ENCODE data around the gene IGDCC3. TPM values are rescaled to one million over a fixed set of nuclear protein-coding genes. Genes with fewer than 3 reads are reported as not detected.

IGDCC3 gene
- total and polyA plus RNA-seq, 10 donors, result 0.03 to 0.34 (median 0.03) TPM; not detected in 7

DNA sequence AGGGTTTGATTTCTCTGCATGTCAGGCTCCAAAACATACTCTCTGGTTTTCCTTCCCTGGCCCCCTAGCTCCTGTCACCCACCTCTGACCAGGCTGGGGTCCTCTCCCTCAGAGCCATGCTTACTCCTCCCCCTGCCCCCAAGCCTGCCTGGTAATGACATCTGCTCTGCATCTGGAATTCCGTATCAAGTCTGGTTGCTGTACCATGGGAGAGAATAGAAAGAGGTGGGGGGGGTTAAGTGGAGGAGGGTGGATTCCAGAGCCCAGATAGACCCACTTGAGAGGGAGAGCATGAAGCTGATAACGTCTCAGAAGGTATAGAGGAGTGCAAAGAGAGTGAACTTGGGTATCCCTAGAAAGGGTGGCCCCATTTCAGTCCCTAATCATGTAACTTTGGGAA, 40.8 kb upstream of the IGDCC3 start:
- Histone ChIP-seq H3K4me1 (peaks cover 0 to 28% (median 21%) of the 10 kb centered on the region in 6 donors), H3K9me3 (no peaks in the 10 kb centered on the region), H3K27me3 (replicated peaks in 1 of 7) (peaks cover 0 to 83% (median 33%) of the 10 kb centered on the region in 7 donors), H3K4me3 (no peak overlapping the region), H3K27ac (no peak overlapping the region), H3K36me3 (no peaks in the 10 kb centered on the region)
- 79 to 97% (median 85%) methylated on average over 2 of the region's 2 CpGs for WGBS, 5 donors
- DNase-seq, result no peak
- TF ChIP-seq POLR2A (IDR thresholded peaks at IDR 0.05) (no peak), POLR2AphosphoS5 (IDR thresholded peaks at IDR 0.05) (no peak)
- TF ChIP-seq, protein P1, sequence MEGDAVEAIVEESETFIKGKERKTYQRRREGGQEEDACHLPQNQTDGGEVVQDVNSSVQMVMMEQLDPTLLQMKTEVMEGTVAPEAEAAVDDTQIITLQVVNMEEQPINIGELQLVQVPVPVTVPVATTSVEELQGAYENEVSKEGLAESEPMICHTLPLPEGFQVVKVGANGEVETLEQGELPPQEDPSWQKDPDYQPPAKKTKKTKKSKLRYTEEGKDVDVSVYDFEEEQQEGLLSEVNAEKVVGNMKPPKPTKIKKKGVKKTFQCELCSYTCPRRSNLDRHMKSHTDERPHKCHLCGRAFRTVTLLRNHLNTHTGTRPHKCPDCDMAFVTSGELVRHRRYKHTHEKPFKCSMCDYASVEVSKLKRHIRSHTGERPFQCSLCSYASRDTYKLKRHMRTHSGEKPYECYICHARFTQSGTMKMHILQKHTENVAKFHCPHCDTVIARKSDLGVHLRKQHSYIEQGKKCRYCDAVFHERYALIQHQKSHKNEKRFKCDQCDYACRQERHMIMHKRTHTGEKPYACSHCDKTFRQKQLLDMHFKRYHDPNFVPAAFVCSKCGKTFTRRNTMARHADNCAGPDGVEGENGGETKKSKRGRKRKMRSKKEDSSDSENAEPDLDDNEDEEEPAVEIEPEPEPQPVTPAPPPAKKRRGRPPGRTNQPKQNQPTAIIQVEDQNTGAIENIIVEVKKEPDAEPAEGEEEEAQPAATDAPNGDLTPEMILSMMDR (IDR thresholded peaks at IDR 0.05 in 8 of 11, conservative IDR thresholded peaks at IDR 0.05 in 3 of 11), result no peak
- intact Hi-C loops (cut with DNase I; ENCODE audit: low total_unique reads), result no loop called here

DNA sequence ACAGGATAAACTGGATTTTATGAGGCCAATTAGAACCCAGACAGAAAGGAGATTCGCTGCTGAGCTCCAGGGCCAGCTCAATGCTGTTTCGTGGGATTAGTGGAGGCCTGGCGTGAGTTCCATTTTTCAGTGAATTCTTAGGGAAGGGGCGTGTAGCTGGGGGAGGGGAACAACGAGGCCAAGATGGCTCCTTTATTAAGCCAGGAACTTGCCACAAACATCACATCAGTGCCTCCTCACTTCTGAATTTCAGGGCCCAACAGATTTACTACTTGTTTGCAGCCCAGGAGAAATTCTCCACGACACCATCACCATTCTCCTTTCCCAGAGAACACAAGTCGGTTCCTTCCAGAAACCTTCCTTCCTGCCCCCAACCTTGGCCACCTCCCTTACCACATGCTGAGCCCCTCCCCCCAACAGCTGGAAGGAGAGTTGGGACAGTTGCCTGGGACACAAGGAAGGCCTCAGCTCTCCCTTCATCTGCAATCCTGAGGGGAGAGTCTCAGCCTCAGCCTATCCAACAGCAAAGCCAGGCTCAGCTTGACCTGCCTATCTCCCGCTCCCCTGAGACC, 39.1 kb upstream of the IGDCC3 start:
- intact Hi-C loops (cut with DNase I; ENCODE audit: low total_unique reads), result no loop called here
- Histone ChIP-seq H3K4me3 (no peak overlapping the region), H3K9me3 (no peaks in the 10 kb centered on the region), H3K36me3 (no peaks in the 10 kb centered on the region), H3K27ac (no peak overlapping the region), H3K4me1 (peaks cover 0 to 16% (median 11%) of the 10 kb centered on the region in 6 donors), H3K27me3 (replicated peaks in 1 of 7) (peaks cover 0 to 67% (median 23%) of the 10 kb centered on the region in 7 donors)
- no peak for DNase-seq
- TF ChIP-seq POLR2A (IDR thresholded peaks at IDR 0.05), result no peak
- TF ChIP-seq POLR2AphosphoS5 (IDR thresholded peaks at IDR 0.05), result no peak
- TF ChIP-seq, protein P1 (IDR thresholded peaks at IDR 0.05 in 8 of 11, conservative IDR thresholded peaks at IDR 0.05 in 3 of 11), result no peak
- WGBS, 5 donors, result 63 to 76% (median 71%) methylated on average over 8 of the region's 8 CpGs

DNA sequence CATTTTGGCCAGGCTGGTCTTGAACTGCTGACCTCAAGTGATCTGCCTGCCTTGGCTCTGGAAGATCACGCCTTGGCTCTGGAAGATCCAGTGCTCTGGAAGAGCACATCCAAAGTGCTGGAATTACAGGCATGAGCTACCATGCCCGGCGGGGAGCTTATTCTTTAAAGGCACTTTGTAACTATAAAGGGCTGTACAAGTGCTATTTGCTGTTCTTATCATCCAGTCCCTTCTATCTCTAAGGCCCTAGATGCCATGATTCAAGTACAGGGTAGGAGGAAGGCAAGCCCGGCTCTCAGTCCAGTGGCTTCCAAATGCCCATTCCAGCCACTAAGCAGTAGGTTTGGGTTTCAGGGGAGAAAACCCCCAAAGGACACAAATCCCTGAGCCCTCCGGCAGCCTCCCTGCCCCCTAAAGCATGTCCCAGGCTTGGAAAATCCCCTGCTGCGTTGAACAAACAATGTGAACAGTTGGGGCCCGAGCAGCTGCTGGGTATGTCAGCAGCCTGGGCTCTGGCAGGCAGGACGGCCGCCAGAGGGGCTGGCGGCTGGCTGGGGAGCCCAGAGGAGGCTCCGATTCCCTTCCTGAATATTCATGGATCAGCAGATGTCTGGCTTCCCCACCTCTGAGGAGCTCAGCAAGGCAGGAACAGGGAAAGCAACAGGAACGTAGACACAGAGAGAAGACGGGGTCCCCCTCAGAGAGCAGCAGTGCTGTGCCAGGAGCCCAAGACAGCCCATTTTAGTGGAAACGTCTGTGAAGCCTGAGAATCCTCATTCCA, 37.2 kb upstream of the IGDCC3 start:
- Histone ChIP-seq H3K9me3 (no peaks in the 10 kb centered on the region), H3K4me1 (no peaks in the 10 kb centered on the region), H3K36me3 (no peaks in the 10 kb centered on the region), H3K4me3 (no peak overlapping the region), H3K27ac (no peak overlapping the region), H3K27me3 (replicated peaks in 1 of 7) (peaks cover 0 to 58% (median 5%) of the 10 kb centered on the region in 7 donors)
- WGBS, 5 donors, result 70 to 85% (median 75%) methylated on average over 7 to 14 of the region's 14 CpGs
- DNase-seq, result no peak
- intact Hi-C loops (cut with DNase I; ENCODE audit: low total_unique reads), result no loop called here
- no peak for TF ChIP-seq POLR2AphosphoS5 (IDR thresholded peaks at IDR 0.05)

DNA sequence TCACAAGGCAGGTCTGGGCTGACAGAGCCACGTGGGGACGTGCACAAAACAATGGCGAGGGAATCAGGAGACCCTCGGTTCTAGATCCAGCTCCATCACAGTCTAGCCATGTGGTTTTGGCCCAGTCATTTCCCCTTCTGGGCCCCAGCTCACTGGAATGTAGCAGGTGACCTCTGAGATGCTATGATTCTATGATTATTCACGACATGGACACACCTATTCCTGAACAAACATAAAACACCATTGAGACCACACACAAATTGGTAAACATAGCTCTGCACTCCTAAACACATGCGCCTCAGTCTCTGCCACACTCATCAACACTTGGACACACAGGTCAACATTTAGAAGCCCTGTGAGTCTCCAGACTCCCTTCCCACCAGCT, 36.0 kb upstream of the IGDCC3 start:
- H3K4me3 ChIP-seq, result no peak overlapping the region
- no peaks in the 10 kb centered on the region for H3K36me3 ChIP-seq
- no peak overlapping the region for H3K27ac ChIP-seq
- H3K4me1 ChIP-seq, result peaks cover 0 to 8% (median 0%) of the 10 kb centered on the region in 6 donors
- DNase-seq, result no peak
- TF ChIP-seq POLR2A (IDR thresholded peaks at IDR 0.05), result no peak
- TF ChIP-seq POLR2AphosphoS5 (IDR thresholded peaks at IDR 0.05), result no peak
- TF ChIP-seq, protein P1 (IDR thresholded peaks at IDR 0.05 in 8 of 11, conservative IDR thresholded peaks at IDR 0.05 in 3 of 11), result no peak
- intact Hi-C loops (cut with DNase I; ENCODE audit: low total_unique reads), result no loop called here
- WGBS, 5 donors, result 82 to 92% (median 88%) methylated on average over 6 of the region's 6 CpGs
- H3K9me3 ChIP-seq, result no peaks in the 10 kb centered on the region
- peaks cover 0 to 56% (median 0%) of the 10 kb centered on the region in 7 donors for H3K27me3 ChIP-seq (replicated peaks in 1 of 7)
